Lung (tissue), 12 donors: ENCODE measurements around the gene CDR2. TPM values are rescaled to one million over a fixed set of nuclear protein-coding genes. Genes with fewer than 3 reads are reported as not detected.
A peak's percentile ranks its signal among the peaks of the same experiment; 100 is the strongest.

ENCODE experiments used
- ATAC-seq: fragments of 200-7000 bp; cut with Tn5 transposase; one replicate; pipeline ENCODE4 v1.9.1; 2020; ENCODE audit warnings: moderate number of reproducible peaks; ENCODE audit not compliant: insufficient read depth, low FRiP score
- DNase-seq, 3 donors: peaks; one replicate each; pipeline ENCODE4 v3.0.0-alpha.2; 2013 to 2017
- H3K27ac ChIP-seq, 2 donors: one replicate each; pipeline ENCODE4 v1.5.1; 2013; ENCODE audit warnings: mild to moderate bottlenecking in 2 of 2, moderate library complexity in 2 of 2, control low read depth in 1 of 2, inconsistent platforms in 1 of 2, low read depth in 1 of 2, low read length in 1 of 2
- H3K27me3 ChIP-seq, 3 donors: one replicate each; pipeline ENCODE4 v1.5.1; 2013; ENCODE audit warnings: low read length in 2 of 3; ENCODE audit not compliant: control insufficient read depth in 3 of 3, insufficient read depth in 3 of 3
- H3K36me3 ChIP-seq, 4 donors: one replicate each; pipeline ENCODE4 v1.5.1; 2013; ENCODE audit warnings: low read length in 4 of 4, mild to moderate bottlenecking in 1 of 4, moderate library complexity in 1 of 4; ENCODE audit not compliant: control insufficient read depth in 4 of 4, insufficient read depth in 4 of 4
- H3K4me1 ChIP-seq, 5 donors: one replicate each; pipeline ENCODE4 v1.5.1; 2013; ENCODE audit warnings: low read length in 5 of 5, mild to moderate bottlenecking in 2 of 5, moderate library complexity in 1 of 5; ENCODE audit not compliant: control insufficient read depth in 5 of 5, insufficient read depth in 5 of 5
- H3K4me3 ChIP-seq: one replicate; pipeline ENCODE4 v1.5.1; 2013; ENCODE audit warnings: mild to moderate bottlenecking, control low read depth, moderate library complexity
- H3K9ac ChIP-seq, 2 donors: one replicate each; pipeline ENCODE4 v1.5.1; 2013; ENCODE audit warnings: low read length in 2 of 2, control low read depth in 1 of 2; ENCODE audit not compliant: insufficient read depth in 1 of 2
- H3K9me3 ChIP-seq, 4 donors: one replicate each; pipeline ENCODE4 v1.5.1; 2013; ENCODE audit warnings: low read length in 3 of 4, mild to moderate bottlenecking in 1 of 4, moderate library complexity in 1 of 4; ENCODE audit not compliant: control insufficient read depth in 4 of 4, insufficient read depth in 3 of 4
- WGBS, 2 donors: extraction: QIAGEN DNeasy Blood & Tissue Kit; methylation state at CpG; one replicate each; pipeline ENCODE4 v1.1.7; 2013; 5-methylcytosine and 5-hydroxymethylcytosine counted together
- polyA plus RNA-seq, 2 donors: library from polyadenylated mRNA; stranded (reverse); fragments of 200-250 nt; gene quantifications; one replicate each; pipeline ENCODE4 v1.2.1, GENCODE V29; 2013
- total RNA-seq, 2 donors: library from RNA; depleted of rRNA in 1 of 2; stranded (reverse); fragments of >200 nt in 1 of 2; gene quantifications; one replicate each; pipeline ENCODE4 v1.2.1, GENCODE V29; 2014 to 2021
- TF ChIP-seq, protein P1 (sequence below): IDR thresholded peaks from 2 replicates; pipeline ENCODE4 v1.5.1; 2012; ENCODE audit warnings: mild to moderate bottlenecking; ENCODE audit errors: control extremely low read depth, extremely low read depth
- donor health status: control.
- donor health status: control.
- donor health status: Bipolar disorder and iron deficiency.
- donor health status: healthy.
- donor health status: DM: yes; HTN: yes; CAD: no.

CDR2 gene
- total and polyA plus RNA-seq, 4 donors, result 11.3 to 27.0 (median 14.0) TPM

DNA sequence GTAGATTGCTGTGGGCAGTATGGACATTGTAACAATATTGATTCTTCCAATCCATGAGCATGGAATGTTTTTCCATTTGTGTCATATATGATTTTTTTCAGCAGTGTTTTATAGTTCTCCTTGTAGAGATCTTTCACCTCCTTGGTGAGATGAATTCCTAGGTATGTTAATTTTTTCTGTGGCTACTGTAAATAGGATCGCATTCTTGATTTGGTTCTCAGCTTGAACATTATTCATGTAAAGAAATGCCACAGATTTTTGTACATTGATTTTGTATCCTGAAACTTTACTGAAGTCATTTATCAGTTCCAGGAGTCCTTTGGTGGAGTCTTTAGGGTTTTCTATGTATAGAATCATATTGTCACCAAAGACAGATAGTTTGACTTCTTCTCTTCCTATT, 19.7 kb upstream of the CDR2 start:
- H3K4me3 ChIP-seq, result no peak overlapping the region
- H3K36me3 ChIP-seq, result peaks cover 0 to 4% (median 0%) of the 10 kb centered on the region in 4 donors
- H3K4me1 ChIP-seq, result no peaks in the 10 kb centered on the region
- no peak overlapping the region for H3K27ac ChIP-seq
- WGBS, 2 donors, result 96% methylated on average over 1 of the region's 1 CpG
- H3K9me3 ChIP-seq, result no peaks in the 10 kb centered on the region
- DNase-seq (no peak), ATAC-seq (no peak)
- H3K27me3 ChIP-seq, result no peaks in the 10 kb centered on the region
- H3K9ac ChIP-seq, result no peak overlapping the region
- TF ChIP-seq, protein P1, sequence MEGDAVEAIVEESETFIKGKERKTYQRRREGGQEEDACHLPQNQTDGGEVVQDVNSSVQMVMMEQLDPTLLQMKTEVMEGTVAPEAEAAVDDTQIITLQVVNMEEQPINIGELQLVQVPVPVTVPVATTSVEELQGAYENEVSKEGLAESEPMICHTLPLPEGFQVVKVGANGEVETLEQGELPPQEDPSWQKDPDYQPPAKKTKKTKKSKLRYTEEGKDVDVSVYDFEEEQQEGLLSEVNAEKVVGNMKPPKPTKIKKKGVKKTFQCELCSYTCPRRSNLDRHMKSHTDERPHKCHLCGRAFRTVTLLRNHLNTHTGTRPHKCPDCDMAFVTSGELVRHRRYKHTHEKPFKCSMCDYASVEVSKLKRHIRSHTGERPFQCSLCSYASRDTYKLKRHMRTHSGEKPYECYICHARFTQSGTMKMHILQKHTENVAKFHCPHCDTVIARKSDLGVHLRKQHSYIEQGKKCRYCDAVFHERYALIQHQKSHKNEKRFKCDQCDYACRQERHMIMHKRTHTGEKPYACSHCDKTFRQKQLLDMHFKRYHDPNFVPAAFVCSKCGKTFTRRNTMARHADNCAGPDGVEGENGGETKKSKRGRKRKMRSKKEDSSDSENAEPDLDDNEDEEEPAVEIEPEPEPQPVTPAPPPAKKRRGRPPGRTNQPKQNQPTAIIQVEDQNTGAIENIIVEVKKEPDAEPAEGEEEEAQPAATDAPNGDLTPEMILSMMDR, result no peak

DNA sequence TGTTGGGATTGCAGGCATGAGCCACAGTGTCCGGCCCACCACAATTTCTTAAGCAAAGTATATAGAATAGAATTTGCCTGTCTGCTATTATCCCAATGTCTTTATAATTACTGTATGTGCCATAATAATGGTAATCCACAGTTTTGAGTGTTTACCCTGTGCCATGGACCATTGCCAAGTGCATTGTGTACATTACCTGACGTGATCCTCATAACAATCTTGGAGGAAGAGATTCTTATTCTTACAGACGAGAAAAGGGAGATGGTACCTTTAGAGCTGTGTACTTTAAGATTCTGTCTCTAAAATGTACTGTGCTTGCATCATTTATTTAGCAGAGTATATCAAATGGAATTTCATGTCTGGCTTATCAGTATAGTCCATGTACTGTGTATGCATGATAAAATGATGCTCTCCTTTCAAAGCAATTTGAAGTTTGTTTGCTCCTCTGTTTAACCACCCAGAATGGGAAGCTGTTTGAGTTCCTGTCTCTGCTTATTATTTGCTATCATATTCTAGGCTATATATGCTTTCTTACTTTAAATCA, 13.8 kb upstream of the CDR2 start:
- DNase-seq (no peak), ATAC-seq (no peak)
- H3K9me3 ChIP-seq, result no peaks in the 10 kb centered on the region
- H3K27ac ChIP-seq, result no peak overlapping the region
- TF ChIP-seq, protein P1, result no peak
- no peak overlapping the region for H3K9ac ChIP-seq
- H3K4me3 ChIP-seq, result no peak overlapping the region
- 70 to 81% methylated on average over 3 of the region's 3 CpGs for WGBS, 2 donors
- peaks cover 0 to 14% (median 0%) of the 10 kb centered on the region in 5 donors for H3K4me1 ChIP-seq
- H3K27me3 ChIP-seq, result no peaks in the 10 kb centered on the region
- H3K36me3 ChIP-seq, result no peaks in the 10 kb centered on the region

DNA sequence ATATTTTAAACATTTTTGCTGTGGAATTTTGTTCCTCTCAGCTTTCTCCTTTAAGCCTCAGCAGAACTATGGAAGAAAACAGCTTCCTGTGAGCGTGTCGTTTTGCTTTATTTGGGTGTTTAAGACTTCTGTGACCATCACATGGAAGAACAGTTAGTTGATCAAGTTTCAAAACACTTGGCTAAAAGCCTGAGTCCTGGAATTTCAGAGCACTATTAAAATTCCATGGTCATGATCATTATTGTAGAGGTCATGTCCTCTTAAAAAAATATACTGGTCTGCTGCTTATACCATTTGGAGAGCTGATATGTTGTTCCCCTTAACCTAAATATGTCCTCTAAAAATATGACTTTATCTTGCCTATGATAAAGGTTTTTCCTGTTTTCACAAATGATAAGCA, 12.6 kb upstream of the CDR2 start:
- no peak overlapping the region for H3K9ac ChIP-seq
- WGBS, 2 donors, result 50 to 64% methylated on average over 2 of the region's 2 CpGs
- ATAC-seq, result no peak
- no peaks in the 10 kb centered on the region for H3K9me3 ChIP-seq
- TF ChIP-seq, protein P1, result no peak
- no peak overlapping the region for H3K27ac ChIP-seq
- H3K4me1 ChIP-seq, result peaks cover 0 to 14% (median 0%) of the 10 kb centered on the region in 5 donors
- no peaks in the 10 kb centered on the region for H3K36me3 ChIP-seq
- DNase-seq, result peak; percentile 28 to 92 (median 92)
- no peak overlapping the region for H3K4me3 ChIP-seq
- no peaks in the 10 kb centered on the region for H3K27me3 ChIP-seq

DNA sequence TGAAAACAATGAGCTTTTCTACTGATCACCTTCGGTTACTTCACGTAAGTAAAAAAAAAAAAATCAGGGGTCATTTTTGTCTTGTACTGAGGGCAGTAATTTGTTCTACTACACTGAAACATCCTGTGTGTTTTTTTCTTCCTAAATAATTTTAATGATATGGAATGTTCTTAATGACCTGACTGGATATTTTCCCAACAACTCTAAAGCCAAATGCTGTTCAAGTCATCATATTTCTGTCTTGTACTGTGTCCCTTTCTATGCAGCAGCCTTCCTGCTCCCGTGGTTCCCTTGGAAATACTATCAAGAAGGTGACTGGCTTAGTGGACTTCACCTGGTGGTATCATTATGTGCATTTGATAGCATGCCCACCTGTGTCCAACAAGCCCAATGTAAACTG, 10.8 kb upstream of the CDR2 start:
- no peak for ATAC-seq
- Histone ChIP-seq H3K27ac (no peak overlapping the region), H3K36me3 (no peaks in the 10 kb centered on the region), H3K9me3 (no peaks in the 10 kb centered on the region), H3K4me1 (peaks cover 0 to 18% (median 9%) of the 10 kb centered on the region in 5 donors), H3K9ac (no peak overlapping the region), H3K4me3 (no peak overlapping the region), H3K27me3 (no peaks in the 10 kb centered on the region)
- WGBS, 2 donors, result 89 to 93% methylated on average over 3 of the region's 3 CpGs
- DNase-seq, result peak in 2 of 3 donors; percentile 64 to 68
- TF ChIP-seq, protein P1, result no peak
